Measurements from ENCODE around the gene ZNF586.

DNA sequence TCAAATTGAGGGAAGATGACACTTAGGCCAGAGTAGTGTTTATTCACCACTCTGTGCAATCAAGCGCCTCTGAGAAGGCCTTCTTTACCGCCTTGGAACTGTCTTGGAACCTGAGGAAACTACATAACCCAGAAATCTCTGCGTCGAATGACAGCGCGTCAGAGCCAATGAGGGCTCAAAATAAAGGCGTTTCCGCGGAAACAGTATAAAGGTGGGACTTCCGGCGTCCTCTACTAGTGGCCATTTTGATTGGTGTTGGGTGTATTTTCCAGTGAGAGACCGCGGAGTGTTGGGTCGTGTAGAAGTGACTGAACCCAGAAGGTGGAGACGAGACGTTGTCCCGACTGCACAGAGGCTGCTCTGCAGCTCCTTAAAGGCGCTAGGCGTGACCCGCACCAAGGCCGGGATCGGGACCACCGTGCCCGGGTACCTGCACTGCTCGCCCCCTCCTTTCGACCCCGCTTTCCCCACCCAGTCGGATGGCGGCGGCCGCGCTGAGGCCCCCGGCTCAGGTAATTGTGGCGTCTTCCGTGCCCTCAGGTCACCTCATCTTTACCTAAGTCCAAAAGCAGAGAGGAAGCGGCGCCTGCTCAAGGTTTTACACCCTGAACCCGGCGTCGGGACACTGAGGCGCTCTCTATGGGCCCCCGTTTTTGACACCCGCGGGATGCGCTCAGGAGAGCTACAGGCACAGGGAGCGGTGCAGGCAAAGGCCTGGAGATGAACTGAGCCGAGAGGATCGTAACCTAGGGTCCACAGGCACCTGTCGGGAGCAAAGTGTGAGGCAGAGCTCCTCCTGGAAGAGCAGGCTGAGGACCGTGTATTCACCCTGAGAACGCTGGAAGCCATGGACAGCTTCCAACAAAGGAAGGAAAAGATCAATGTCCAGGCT lies 22.6 kb upstream of the ZNF586 start, which contains the start of gene ZNF776:
- no peak for TF ChIP-seq CTCF (IDR thresholded peaks at IDR 0.05)
- no peak for TF ChIP-seq POLR2A (IDR thresholded peaks at IDR 0.05)
- peak; percentile 31 for TF ChIP-seq POLR2AphosphoS5 (IDR thresholded peaks at IDR 0.05)
